GM10248 (cell line): Measurements from ENCODE around the gene OR13C9.
"Not testable (repeated sequence)": the region's sequence is repeated elsewhere in the genome, so short reads cannot be mapped to it uniquely, and the experiment has no call there.

Experiments
- CTCF ChIA-PET: fragments of 300-600 bp; sonication (Branson Sonifier 250); formaldehyde crosslinking; extraction: SDS; loops from one replicate; lab custom pipeline; 2021; ENCODE audit warnings: antibody characterized with exemption; lab: Yijun Ruan, JAX
- POLR2A ChIA-PET: fragments of 350-650 bp; sonication (Branson Sonifier 250); formaldehyde crosslinking; extraction: SDS; loops from one replicate; lab custom pipeline; 2020; ENCODE audit warnings: antibody characterized with exemption; lab: Yijun Ruan, JAX
- DNase-seq: peaks from one replicate; pipeline ENCODE4 v3.0.0; 2012; ENCODE audit errors: extremely low spot score
- CTCF ChIP-seq: IDR thresholded peaks from 2 replicates; pipeline ENCODE4 v1.5.1; 2012; ENCODE audit warnings: mild to moderate bottlenecking, low read depth; ENCODE audit errors: extremely low read depth, missing control alignments, control extremely low read depth

Gene OR13C9

GRCh38 chr9:104608336-104608735, 9.7 kb downstream of the OR13C9 start:
- DNase-seq, result no peak
- ChIA-PET POLR2A (no interaction called here), CTCF (no interaction called here)
- no peak for TF ChIP-seq CTCF

GRCh38 chr9:104606152-104606551, 11.9 kb downstream of the OR13C9 start:
- ChIA-PET POLR2A (no interaction called here), CTCF (interaction anchor here (0.7 kb wide), 1 partner anchor 10 kb away, joined by 3 read pairs; no protein-coding TSS in a partner anchor)
- no peak for DNase-seq
- no peak for TF ChIP-seq CTCF

GRCh38 chr9:104605527-104605926, 12.5 kb downstream of the OR13C9 start, which contains the start of gene OR13C2:
TSS of gene OR13C2 (minus strand) at chr9:104605627. CDS start at chr9:104605627, 0 bp downstream.
- POLR2A ChIA-PET, DNase-seq: not testable (repeated sequence)
- CTCF ChIA-PET, result interaction anchor here (0.7 kb wide), 1 partner anchor 9 kb away, joined by 3 read pairs; no protein-coding TSS in a partner anchor

GRCh38 chr9:104604801-104605200, 13.2 kb downstream of the OR13C9 start:
- no peak for DNase-seq
- ChIA-PET CTCF (no interaction called here), POLR2A (no interaction called here)
- no peak for TF ChIP-seq CTCF

- CTCF ChIA-PET, DNase-seq, POLR2A ChIA-PET: not testable (repeated sequence)
Measured at GRCh38 chr9:104599313-104599712, 18.7 kb downstream of the OR13C9 start, which contains the start of gene OR13C5. TSS of gene OR13C5 (minus strand) at chr9:104599413. CDS start at chr9:104599413, 0 bp downstream.

- POLR2A ChIA-PET, CTCF ChIA-PET, DNase-seq: not testable (repeated sequence)
Measured at GRCh38 chr9:104598749-104599148, 19.3 kb downstream of the OR13C9 start.

- TF ChIP-seq CTCF, result no peak
- ChIA-PET POLR2A (no interaction called here), CTCF (no interaction called here)
- DNase-seq, result no peak
Measured at GRCh38 chr9:104589626-104590025, 28.4 kb downstream of the OR13C9 start.

- no peak for DNase-seq
Measured at GRCh38 chr9:104586496-104587180, 31.4 kb downstream of the OR13C9 start.

More at GRCh38 chr9:104586496-104587180, 31.4 kb downstream of the OR13C9 start:
- ChIA-PET POLR2A (no interaction called here), CTCF (no interaction called here)
- TF ChIP-seq CTCF, result no peak
